ENCODE measurements around the gene INKA1.
"Not testable (repeated sequence)": the region's sequence is repeated elsewhere in the genome, so short reads cannot be mapped to it uniquely, and the experiment has no call there.

INKA1 gene

GRCh38 chr3:49813497-49814174 lies 10.6 kb downstream of the INKA1 start, which contains the start of gene UBA7:
Gene UBA7, minus strand, starts transcription at chr3:49813953. Its CDS starts 166 bp downstream, at chr3:49813787.
- DNase-seq, result no peak

- DNase-seq, result not testable (repeated sequence)
These were observed 20.1 kb downstream of the INKA1 start for GRCh38 chr3:49823131-49823530.

DNA sequence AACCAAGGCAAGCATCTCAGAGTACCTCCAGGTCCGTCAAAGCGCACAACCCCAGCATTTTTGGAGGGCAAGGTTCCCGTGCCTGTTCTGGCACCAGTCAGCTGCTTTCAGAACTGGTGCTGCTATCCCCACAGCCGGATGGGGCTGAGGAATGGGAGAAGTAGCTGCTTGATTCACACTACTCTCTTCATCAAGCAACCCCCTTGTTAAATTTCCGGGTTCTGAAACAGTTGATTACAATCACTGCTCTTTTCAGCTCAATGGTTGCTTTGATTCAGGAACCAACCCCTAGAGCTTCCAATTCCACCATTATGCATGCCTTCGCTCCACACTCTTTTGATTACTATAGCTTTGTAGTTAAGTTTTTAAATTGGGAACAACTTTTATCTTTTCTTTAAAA lies 23.0 kb downstream of the INKA1 start:
- no peak for DNase-seq

- DNase-seq, result no peak
These were observed 28.3 kb downstream of the INKA1 start for GRCh38 chr3:49831341-49831740.

DNA sequence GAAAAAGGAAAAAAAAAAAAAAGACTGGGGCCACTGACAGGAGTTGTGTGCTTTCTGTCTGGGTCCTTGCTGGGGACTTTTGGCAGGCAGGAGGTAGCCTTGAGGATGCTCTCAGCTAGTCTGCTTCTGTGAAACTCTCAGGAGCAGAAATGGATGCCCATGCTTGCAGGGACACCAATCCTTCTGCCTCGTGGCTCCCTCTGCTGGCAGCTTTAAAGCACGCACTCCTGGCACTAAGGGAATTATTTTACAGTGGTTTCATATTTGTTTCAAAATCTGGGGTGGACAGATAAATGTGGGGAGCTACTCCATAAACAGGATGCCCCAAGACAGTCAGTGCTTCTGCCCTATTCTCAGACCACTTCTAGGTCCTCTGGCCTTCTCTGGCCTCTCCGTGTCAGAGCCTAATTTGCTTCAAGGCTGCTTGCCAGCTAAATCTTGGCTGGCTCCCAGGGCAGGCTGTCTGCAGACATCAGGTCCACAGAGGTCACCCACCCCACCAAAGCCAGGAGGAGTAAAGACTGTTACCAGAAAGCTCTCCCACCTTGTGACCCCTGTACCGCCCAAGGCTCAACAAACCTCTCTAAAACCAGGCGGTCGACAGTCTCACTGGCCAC lies 36.2 kb downstream of the INKA1 start:
- peak; percentile 63 for DNase-seq

GRCh38 chr3:49840388-49840787 lies 37.3 kb downstream of the INKA1 start:
- no peak for DNase-seq

GRCh38 chr3:49841126-49841696 lies 38.1 kb downstream of the INKA1 start:
- DNase-seq, result peak; percentile 3

- DNase-seq, result no peak
These were observed 38.7 kb downstream of the INKA1 start for GRCh38 chr3:49841806-49842205.

DNA sequence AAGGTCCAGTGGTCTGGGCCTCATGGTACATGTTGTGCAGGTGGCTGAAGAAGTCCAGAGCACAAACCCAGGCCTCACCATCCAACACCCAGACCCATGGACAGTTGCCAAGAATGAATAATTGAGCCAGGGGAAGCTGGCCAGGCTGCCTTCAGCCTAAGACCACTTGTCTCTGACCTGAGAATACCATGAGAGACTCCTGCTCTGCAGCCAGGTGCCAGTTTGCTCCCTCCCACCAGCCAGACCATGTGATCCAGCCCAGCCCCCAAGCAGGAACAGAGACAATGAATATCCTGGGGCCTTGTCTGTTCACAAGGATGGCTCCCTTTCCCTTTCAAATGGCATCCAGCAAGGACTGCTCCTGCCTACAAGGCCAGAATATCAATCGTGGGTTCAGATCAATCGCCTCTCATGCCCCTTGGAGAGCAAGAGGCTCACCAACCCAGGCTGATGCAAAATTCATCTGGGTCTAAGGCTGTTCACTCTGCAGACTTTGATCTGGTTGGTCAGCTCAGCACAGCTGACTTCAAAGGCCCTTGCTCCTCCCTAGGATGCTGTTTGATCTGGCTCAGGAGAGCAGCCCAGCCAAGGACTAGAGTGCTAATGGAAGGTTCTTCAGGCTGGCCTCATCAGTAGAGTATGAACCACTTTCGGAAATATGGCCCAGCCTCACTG lies 39.9 kb downstream of the INKA1 start:
- no peak for DNase-seq

DNA sequence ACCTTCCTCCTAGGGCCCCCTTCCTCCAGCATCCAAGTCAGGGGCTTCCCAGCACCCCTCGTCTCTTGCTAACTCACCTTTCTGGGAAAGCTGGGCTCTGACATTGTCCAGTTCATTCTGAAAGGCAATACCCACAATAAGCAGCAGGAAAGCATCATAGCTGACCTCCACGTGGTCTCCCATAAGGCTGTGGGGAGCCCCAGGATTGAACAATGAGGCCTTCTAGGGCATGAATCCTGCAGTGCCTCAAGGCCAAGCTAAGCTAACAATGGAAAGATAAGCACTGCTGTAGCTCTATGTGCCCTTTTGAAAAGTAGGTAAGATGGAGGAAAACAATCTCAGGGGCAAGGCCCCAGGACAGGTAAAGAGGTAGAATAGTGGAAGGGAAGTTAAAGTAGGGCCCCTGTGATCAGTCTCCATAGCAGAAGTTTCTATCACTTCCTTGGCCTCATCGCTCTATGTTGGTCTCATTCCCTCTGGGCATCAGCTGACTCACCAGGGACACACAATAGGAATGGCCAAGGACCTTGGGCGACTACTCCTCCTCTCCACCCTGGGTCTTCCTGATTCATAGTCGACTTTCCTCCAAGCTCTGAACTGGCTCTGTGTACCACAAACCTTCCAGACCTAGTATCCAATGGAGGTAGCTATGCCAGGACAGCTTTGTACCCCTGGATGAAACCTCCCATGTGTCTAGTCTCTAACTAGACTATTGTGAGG lies 41.6 kb downstream of the INKA1 start:
- DNase-seq, result no peak

DNA sequence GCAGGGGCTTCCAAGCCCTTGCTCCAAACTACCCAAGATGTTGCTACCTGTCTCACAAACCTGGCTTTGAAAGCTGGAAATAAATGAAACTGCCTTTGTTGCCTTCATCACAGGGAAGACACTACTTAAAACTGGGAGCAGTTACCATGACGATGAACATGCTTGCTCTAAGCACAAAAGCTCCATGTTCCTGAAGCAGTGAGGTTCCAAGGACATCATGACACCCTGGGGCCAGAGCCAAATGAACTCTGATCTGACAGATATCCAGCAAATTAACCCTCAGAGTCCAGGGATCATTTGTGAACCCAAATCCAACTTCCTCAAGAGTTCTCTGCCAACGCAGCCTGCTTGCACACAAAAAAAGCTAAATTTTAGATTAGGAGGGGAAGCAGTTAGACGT lies 42.6 kb downstream of the INKA1 start:
- DNase-seq, result no peak
